ENCODE measurements around the gene LGALSL.

GRCh38 chr2:64498438-64498837 lies 44.5 kb downstream of the LGALSL start:
- TF ChIP-seq CTCF (optimal IDR thresholded peaks at IDR 0.05 in 1 of 3, IDR thresholded peaks at IDR 0.05 in 1 of 3, conservative IDR thresholded peaks at IDR 0.05 in 1 of 3; ENCODE audit: extremely low read depth in 1 of 3, insufficient read depth in 2 of 3, low read length in 3 of 3) (no peak), EZH2 (IDR thresholded peaks at IDR 0.05; ENCODE audit: low read length) (no peak)
